Middle frontal gyrus (tissue), 1 donor: ENCODE data around the gene TIAL1.
"Not testable (repeated sequence)": the region's sequence is repeated elsewhere in the genome, so short reads cannot be mapped to it uniquely, and the experiment has no call there.

Source experiments
- DNase-seq: peaks from one replicate; pipeline ENCODE4 v3.0.0-alpha.2; 2015; ENCODE audit warnings: low spot score; ENCODE audit errors: extremely low spot score

Gene TIAL1

GRCh38 chr10:119614686-119615085, 17.9 kb upstream of the TIAL1 start:
- no peak for DNase-seq

- no peak for DNase-seq
Observed at GRCh38 chr10:119613741-119614140, 17.0 kb upstream of the TIAL1 start.

- no peak for DNase-seq
Observed at GRCh38 chr10:119611433-119611832, 14.7 kb upstream of the TIAL1 start.

DNA sequence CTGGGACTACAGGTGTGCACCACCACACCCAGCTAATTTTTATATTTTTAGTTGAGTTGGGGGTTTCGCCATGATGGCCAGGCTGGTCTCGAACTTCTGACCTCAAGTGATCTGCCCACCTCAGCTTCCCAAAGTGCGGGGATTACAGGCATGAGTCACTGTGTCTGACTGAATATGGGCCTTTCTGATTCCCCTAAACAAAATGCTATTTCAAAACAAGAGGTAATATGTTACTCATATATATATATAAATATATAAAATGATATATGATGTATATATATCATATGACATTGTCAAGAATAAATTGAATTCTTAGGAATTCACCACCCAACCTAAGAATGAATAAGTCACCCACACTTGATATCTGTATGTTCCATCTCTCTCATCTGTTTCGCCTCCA, 12.8 kb upstream of the TIAL1 start:
- no peak for DNase-seq

- no peak for DNase-seq
Observed at GRCh38 chr10:119608316-119609155, 11.8 kb upstream of the TIAL1 start.

- no peak for DNase-seq
Observed at GRCh38 chr10:119604468-119604867, 7.7 kb upstream of the TIAL1 start.

DNA sequence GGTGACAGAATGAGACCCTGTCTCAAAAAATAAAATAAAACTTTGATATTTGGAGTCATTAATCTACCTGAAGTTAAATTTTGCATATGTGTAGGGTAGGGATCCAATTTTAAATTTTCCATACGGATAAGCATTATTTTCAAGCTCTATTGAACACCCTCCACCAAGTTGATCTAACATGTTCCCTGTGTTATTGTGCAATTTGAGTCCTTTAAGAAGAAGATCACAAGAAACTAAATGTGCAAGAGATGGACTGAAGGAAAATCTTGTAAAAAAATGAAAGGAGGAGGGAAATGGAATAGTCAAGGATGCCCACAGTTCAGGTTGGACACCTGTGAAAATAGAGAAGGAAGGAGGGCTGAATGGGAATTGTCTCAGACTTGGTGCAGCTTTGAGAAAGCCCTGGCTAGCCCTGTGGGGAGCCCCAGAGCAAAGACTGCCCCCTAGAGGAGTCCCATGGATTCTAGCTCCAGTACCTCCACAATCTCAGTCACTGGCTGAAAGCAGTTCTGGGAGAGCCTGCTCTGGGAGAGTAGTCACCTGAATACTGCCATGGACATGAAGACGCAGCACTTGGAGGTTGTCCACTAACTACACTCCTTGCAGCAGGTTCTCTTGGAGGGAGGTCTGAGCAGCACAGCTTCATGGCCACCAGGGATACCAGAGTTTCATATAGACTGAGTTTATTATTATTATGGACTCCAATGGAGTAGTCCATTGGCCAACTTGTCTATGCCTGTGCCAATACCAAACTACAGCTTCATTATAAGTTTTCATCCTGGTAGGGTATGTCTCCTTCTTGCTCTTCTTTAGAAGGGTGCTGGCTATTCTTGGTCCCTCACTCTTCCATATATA, 5.7 kb upstream of the TIAL1 start:
- no peak for DNase-seq

DNA sequence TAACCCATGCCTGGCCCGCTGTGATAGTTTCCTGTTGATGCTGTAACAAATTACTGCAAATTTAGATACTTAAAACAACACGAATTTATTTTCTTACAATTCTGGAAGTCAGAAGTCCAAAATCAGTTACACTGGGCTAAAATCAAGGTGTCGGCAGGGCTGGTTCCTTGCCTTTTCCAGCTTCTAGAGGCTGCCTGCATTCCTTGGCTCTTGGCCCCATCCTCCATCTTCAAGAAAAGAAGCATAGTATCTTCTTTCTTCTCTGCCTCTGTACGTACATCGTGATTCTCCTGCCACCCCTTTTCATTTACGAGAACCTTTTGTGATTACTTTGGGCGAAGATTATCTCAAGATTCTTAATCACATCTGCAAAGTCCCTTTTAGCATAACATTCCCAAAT, 1.6 kb upstream of the TIAL1 start:
- no peak for DNase-seq

DNA sequence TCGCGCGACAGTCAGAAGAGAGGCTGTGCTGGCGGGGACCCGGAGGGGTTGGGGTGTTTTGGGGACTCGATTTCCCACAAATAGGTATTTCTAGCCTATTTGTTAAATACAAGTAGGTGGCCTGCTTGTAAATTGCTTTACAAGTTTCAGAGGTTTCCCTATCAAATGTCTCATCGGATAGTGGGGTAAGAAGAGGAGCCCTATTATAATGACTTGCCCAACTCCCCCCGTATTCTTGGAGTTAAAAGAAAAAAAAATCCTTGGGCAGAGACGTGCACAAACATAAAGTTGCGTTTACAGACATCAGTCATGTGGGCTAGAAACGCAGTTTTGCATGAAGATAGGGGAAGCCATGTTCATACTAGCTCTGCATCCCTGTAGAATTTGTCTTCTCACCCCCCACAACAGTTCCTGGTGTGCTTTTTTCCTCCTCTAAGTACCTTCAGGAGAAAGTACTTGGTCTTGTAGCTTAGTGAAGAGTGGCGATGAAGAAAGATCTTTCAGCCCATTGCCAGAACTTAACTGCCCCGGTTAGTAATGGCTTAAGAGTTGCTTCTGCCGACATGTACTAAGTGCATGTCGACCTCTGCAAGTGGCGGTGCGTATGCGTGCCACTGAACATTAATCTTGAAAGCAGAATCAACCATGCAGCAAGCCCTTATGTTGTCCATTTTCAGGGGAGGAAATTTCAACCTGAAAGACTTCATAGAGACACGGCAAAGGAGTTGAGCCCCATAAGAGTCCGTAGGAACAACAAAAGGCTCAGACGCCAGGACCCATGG, 832 bp upstream of the TIAL1 start:
- no peak for DNase-seq

GRCh38 chr10:119595676-119596515, 868 bp downstream of the TIAL1 start:
- no peak for DNase-seq

- no peak for DNase-seq
Observed at GRCh38 chr10:119595134-119595675, 1.6 kb downstream of the TIAL1 start.

- DNase-seq, result no peak
Observed at GRCh38 chr10:119588071-119588470, 8.7 kb downstream of the TIAL1 start.

DNA sequence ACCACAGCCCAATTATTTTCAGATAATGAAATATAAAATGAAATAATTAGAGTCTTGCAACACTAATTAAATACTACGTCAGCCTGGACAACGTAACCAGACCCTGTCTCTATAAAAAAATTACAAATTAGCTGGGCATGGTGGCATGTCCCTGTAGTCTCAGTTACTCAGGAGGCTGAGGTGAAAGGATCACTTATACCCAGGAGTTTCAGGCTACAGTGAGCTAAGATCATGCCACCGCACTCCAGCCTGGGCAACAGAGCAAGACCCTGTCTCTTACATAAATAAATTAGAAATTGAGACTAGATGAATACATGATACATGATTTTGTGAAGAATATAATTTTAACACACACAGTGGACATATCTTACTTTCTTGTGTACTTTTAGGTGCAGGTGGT, 18.4 kb downstream of the TIAL1 start:
- DNase-seq, result no peak

- DNase-seq, result no peak
Observed at GRCh38 chr10:119575991-119576390, 20.8 kb downstream of the TIAL1 start.

- no peak for DNase-seq
Observed at GRCh38 chr10:119575506-119575905, 21.3 kb downstream of the TIAL1 start.

DNA sequence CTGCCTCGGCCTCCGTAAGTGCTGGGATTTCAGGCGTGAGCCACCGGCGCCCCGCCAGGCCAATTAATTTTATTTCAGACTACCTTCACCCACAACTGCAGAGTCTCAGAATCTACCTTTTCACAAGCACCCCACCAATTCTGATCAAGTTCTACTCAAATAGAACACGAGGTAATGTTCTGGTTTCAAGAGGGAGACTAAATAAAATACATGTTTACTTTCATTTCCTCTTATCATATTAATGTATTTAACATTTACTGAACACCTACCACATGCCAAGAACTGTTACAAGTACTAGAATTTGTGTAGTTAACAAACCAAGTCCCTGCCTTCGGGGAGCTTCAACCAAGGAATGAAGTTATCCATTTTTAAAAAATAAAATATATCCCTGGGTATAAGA, 28.8 kb downstream of the TIAL1 start:
- DNase-seq, result no peak

DNA sequence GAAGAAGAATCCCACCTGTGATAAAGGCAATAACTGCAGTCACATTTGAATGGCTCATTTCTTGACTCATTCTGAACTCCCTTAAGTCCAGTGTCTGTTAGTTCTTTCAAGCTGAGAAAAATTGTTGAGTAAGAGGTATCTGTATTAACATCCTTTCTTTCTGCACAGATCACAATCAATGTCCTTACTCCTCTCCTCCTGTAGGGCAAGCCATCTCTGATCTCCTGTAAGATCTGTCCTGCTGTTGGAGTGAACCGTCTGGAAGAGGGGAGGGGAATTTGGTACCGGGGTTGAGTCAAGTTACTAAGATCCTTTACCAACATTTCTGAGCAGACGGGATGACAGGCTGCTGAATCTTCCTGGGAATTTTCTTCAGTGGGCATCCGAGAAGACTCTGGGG, 34.7 kb downstream of the TIAL1 start:
- no peak for DNase-seq

DNA sequence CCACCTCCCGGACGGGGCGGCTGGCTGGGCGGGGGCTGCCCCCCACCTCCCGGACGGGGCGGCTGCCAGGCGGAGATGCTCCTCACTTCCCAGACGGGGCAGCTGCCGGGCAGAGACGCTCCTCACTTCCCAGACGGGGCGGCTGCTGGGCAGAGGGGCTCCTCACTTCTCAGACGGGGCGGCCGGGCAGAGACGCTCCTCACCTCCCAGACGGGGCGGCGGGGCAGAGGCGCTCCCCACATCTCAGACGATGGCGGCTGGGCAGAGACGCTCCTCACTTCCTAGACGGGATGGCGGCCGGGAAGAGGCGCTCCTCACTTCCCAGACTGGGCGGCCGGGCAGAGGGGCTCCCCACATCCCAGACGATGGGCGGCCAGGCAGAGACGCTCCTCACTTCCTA, 37.3 kb downstream of the TIAL1 start:
- DNase-seq, result not testable (repeated sequence)

DNA sequence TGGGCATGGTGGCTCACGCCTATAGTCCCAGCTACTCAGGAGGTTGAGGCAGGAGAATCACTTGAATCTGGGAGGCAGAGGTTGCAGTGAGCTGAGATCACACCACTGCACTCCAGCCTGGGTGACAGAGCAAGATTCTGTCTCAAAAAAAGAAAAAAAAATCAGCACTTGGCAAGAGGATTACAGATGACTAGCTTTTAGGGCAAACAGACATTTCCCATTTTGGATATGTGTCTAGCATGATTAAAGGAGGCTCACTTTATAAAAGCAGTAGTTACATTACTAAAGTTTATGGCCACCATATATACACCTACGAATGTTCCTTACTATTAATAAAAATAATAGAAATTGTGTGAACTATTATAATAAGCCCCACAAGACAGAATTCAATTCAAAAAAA, 40.7 kb downstream of the TIAL1 start:
- not testable (repeated sequence) for DNase-seq

DNA sequence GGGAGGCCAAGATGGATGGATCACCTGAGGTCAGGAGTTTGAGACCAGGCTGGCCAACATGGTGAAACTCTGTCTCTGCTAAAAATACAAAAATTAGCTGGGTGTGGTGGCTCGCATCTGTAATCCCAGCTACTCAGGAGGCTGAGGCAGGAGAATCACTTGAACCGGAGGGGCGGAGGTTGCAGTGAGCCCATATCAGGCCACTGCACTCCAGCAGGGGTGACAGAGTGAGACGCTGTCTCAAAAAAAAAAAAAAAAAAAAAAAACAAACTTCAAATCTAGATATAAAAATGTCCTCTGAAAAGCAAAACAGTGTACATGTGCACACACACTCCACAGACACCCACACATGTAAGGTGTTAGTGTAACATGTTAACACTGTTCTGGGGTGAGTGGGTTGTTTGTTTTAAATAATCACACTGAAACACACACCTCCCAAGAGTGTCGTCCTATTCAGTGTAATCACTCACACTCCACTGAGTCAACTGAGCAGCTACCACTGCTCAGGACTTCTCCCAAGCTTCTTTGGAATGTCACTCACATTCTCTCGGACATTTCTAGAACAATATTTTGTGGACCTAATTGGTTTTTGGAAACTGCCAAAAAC, 41.5 kb downstream of the TIAL1 start:
- DNase-seq, result no peak
